HG03066 (cell line): Measurements from ENCODE around the gene SMG6.
"Not testable (repeated sequence)": the region's sequence is repeated elsewhere in the genome, so short reads cannot be mapped to it uniquely, and the experiment has no call there.

ENCODE experiments used
- ATAC-seq: cut with Tn5 transposase; IDR thresholded peaks from one replicate; pipeline ENCODE4 v1.9.1; 2021; ENCODE audit warnings: low read depth; ENCODE audit not compliant: unreplicated experiment

Gene SMG6

GRCh38 chr17:2303204-2304188, at the start of gene SMG6, which contains the start of gene SRR:
Gene SMG6 (minus strand): TSS chr17:2303785. CDS start chr17:2303720, 65 bp downstream.
Gene SRR (plus strand): TSS chr17:2303950. CDS start chr17:2315561, 11,611 bp downstream.
- peak; percentile 68 for ATAC-seq

- no peak for ATAC-seq
These were observed 47.7 kb upstream of the SMG6 start for GRCh38 chr17:2351269-2351668.

GRCh38 chr17:2347805-2348685, 44.5 kb upstream of the SMG6 start:
- ATAC-seq: no peak

GRCh38 chr17:2346475-2346874, 42.9 kb upstream of the SMG6 start:
- no peak for ATAC-seq

GRCh38 chr17:2344528-2344927, 40.9 kb upstream of the SMG6 start:
- ATAC-seq: no peak

- no peak for ATAC-seq
These were observed 39.8 kb upstream of the SMG6 start for GRCh38 chr17:2343421-2343820.

GRCh38 chr17:2338315-2338657, 34.7 kb upstream of the SMG6 start:
- ATAC-seq: no peak

- no peak for ATAC-seq
These were observed 34.1 kb upstream of the SMG6 start for GRCh38 chr17:2337544-2338314.

GRCh38 chr17:2336852-2337543, 33.4 kb upstream of the SMG6 start, which contains the start of gene SGSM2:
Gene SGSM2 (plus strand): TSS chr17:2337501. CDS start chr17:2337689, 188 bp downstream.
- no peak for ATAC-seq

GRCh38 chr17:2336215-2336851, 32.7 kb upstream of the SMG6 start, which contains the start of gene TSR1:
Gene TSR1 (minus strand): TSS chr17:2336457. CDS start chr17:2336427, 30 bp downstream.
- peak; percentile 78 for ATAC-seq

- ATAC-seq: no peak
These were observed 32.2 kb upstream of the SMG6 start for GRCh38 chr17:2335726-2336214.

- ATAC-seq: no peak
These were observed 27.7 kb upstream of the SMG6 start for GRCh38 chr17:2331303-2331702.

GRCh38 chr17:2323629-2324314, 20.2 kb upstream of the SMG6 start:
- no peak for ATAC-seq

- no peak for ATAC-seq
These were observed 17.8 kb upstream of the SMG6 start for GRCh38 chr17:2321399-2321798.

GRCh38 chr17:2319051-2319450, 15.5 kb upstream of the SMG6 start:
- no peak for ATAC-seq

- ATAC-seq: no peak
These were observed 14.2 kb upstream of the SMG6 start for GRCh38 chr17:2317796-2318195.

GRCh38 chr17:2316916-2317205, 13.3 kb upstream of the SMG6 start:
- ATAC-seq: not testable (repeated sequence)

- no peak for ATAC-seq
These were observed 9.2 kb upstream of the SMG6 start for GRCh38 chr17:2312736-2313135.
